Osteoblast (primary cell): ENCODE data around the gene GREB1L. TPM values are rescaled to one million over a fixed set of nuclear protein-coding genes. Genes with fewer than 3 reads are reported as not detected.

ENCODE experiments used
- DNase-seq: peaks from one replicate; pipeline ENCODE4 v3.0.0; 2011; ENCODE audit warnings: low spot score, mixed read lengths; ENCODE audit not compliant: insufficient read length; ENCODE audit errors: missing footprints
- H2AFZ ChIP-seq: 2 replicates; pipeline ENCODE4 v1.6.0; 2011; ENCODE audit warnings: mild to moderate bottlenecking, low read length
- H3K27ac ChIP-seq: 2 replicates; pipeline ENCODE4 v1.5.1; 2011; ENCODE audit warnings: mild to moderate bottlenecking, low read depth, low read length, moderate library complexity
- H3K27me3 ChIP-seq: 2 replicates; pipeline ENCODE4 v1.6.0; 2012; ENCODE audit warnings: mild to moderate bottlenecking, control low read depth, inconsistent platforms, low read length, moderate library complexity; ENCODE audit not compliant: insufficient read depth
- H3K36me3 ChIP-seq: 2 replicates; pipeline ENCODE4 v1.5.1; 2011; ENCODE audit warnings: mild to moderate bottlenecking, low read length, control low read depth, moderate library complexity; ENCODE audit not compliant: insufficient read depth
- H3K4me1 ChIP-seq: 2 replicates; pipeline ENCODE4 v1.5.1; 2011; ENCODE audit warnings: mild to moderate bottlenecking, low read length, control low read depth, moderate library complexity; ENCODE audit not compliant: insufficient read depth
- H3K4me2 ChIP-seq: 2 replicates; pipeline ENCODE4 v1.6.0; 2011; ENCODE audit warnings: mild to moderate bottlenecking, low read length; ENCODE audit not compliant: insufficient read depth
- H3K4me3 ChIP-seq: fragments of 200-600 bp; sonication (generic); 3 replicates; pipeline ENCODE4 v1.5.1; 2012; ENCODE audit warnings: mild to moderate bottlenecking, low read length, inconsistent platforms; ENCODE audit not compliant: insufficient read depth
- H3K79me2 ChIP-seq: 2 replicates; pipeline ENCODE4 v1.6.0; 2012; ENCODE audit warnings: mild to moderate bottlenecking, low read length, control low read depth, inconsistent platforms; ENCODE audit not compliant: insufficient read depth
- H3K9me3 ChIP-seq: 2 replicates; pipeline ENCODE4 v1.5.1; 2011; ENCODE audit warnings: low read depth, low read length, control low read depth
- H4K20me1 ChIP-seq: 2 replicates; pipeline ENCODE4 v1.6.0; 2012; ENCODE audit warnings: mild to moderate bottlenecking, low read length, control low read depth; ENCODE audit not compliant: insufficient read depth
- total RNA-seq: library from RNA; depleted of rRNA; stranded (reverse); fragments of >200 nt; gene quantifications from 2 replicates; pipeline ENCODE4 v1.2.3, GENCODE V29; 2012
- TF ChIP-seq, protein P1 (sequence below): IDR thresholded peaks from 2 replicates; pipeline ENCODE4 v1.5.1; 2011; ENCODE audit warnings: mild to moderate bottlenecking, low read depth, low read length, moderate library complexity; ENCODE audit errors: extremely low read depth

Gene GREB1L
- total RNA-seq, 1 donor, result 0.36 TPM

- H3K9me3 ChIP-seq, result no peaks in the 10 kb centered on the region
- peaks cover 14% of the 10 kb centered on the region for H3K27me3 ChIP-seq
- no peaks in the 10 kb centered on the region for H4K20me1 ChIP-seq
- no peak overlapping the region for H2AFZ ChIP-seq
- no peak overlapping the region for H3K4me2 ChIP-seq
- no peaks in the 10 kb centered on the region for H3K36me3 ChIP-seq
- no peaks in the 10 kb centered on the region for H3K4me1 ChIP-seq
- TF ChIP-seq, protein P1, sequence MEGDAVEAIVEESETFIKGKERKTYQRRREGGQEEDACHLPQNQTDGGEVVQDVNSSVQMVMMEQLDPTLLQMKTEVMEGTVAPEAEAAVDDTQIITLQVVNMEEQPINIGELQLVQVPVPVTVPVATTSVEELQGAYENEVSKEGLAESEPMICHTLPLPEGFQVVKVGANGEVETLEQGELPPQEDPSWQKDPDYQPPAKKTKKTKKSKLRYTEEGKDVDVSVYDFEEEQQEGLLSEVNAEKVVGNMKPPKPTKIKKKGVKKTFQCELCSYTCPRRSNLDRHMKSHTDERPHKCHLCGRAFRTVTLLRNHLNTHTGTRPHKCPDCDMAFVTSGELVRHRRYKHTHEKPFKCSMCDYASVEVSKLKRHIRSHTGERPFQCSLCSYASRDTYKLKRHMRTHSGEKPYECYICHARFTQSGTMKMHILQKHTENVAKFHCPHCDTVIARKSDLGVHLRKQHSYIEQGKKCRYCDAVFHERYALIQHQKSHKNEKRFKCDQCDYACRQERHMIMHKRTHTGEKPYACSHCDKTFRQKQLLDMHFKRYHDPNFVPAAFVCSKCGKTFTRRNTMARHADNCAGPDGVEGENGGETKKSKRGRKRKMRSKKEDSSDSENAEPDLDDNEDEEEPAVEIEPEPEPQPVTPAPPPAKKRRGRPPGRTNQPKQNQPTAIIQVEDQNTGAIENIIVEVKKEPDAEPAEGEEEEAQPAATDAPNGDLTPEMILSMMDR, result no peak
- no peak for DNase-seq
- no peak overlapping the region for H3K27ac ChIP-seq
- H3K4me3 ChIP-seq, result no peak overlapping the region
- H3K79me2 ChIP-seq, result no peaks in the 10 kb centered on the region
Measured at GRCh38 chr18:21321711-21322110, 79.7 kb downstream of the GREB1L start.

- H3K4me3 ChIP-seq, result no peak overlapping the region
- no peaks in the 10 kb centered on the region for H3K79me2 ChIP-seq
- TF ChIP-seq, protein P1, result no peak
- no peak overlapping the region for H3K27ac ChIP-seq
- no peak overlapping the region for H3K4me2 ChIP-seq
- no peak overlapping the region for H2AFZ ChIP-seq
- H3K4me1 ChIP-seq, result no peaks in the 10 kb centered on the region
- no peak for DNase-seq
- H3K9me3 ChIP-seq, result no peaks in the 10 kb centered on the region
- H4K20me1 ChIP-seq, result no peaks in the 10 kb centered on the region
- H3K36me3 ChIP-seq, result no peaks in the 10 kb centered on the region
- peaks cover 18% of the 10 kb centered on the region for H3K27me3 ChIP-seq
Measured at GRCh38 chr18:21327101-21327500, 85.1 kb downstream of the GREB1L start.

- Histone ChIP-seq H3K4me3 (no peak overlapping the region), H3K36me3 (no peaks in the 10 kb centered on the region), H3K9me3 (no peaks in the 10 kb centered on the region), H3K27me3 (peaks cover 7% of the 10 kb centered on the region), H3K27ac (no peak overlapping the region), H3K4me1 (no peaks in the 10 kb centered on the region), H3K4me2 (no peak overlapping the region), H3K79me2 (no peaks in the 10 kb centered on the region), H4K20me1 (no peaks in the 10 kb centered on the region), H2AFZ (no peak overlapping the region)
- DNase-seq, result no peak
- TF ChIP-seq, protein P1, result no peak
Measured at GRCh38 chr18:21330122-21330701, 88.2 kb downstream of the GREB1L start.

GRCh38 chr18:21331065-21331464 lies 89.0 kb downstream of the GREB1L start:
- TF ChIP-seq, protein P1, result no peak
- H3K4me2 ChIP-seq, result no peak overlapping the region
- H2AFZ ChIP-seq, result no peak overlapping the region
- H4K20me1 ChIP-seq, result no peaks in the 10 kb centered on the region
- H3K27ac ChIP-seq, result no peak overlapping the region
- no peaks in the 10 kb centered on the region for H3K79me2 ChIP-seq
- no peaks in the 10 kb centered on the region for H3K9me3 ChIP-seq
- no peak overlapping the region for H3K4me3 ChIP-seq
- H3K36me3 ChIP-seq, result no peaks in the 10 kb centered on the region
- no peak for DNase-seq
- H3K27me3 ChIP-seq, result peaks cover 4% of the 10 kb centered on the region
- H3K4me1 ChIP-seq, result no peaks in the 10 kb centered on the region
